ENCODE measurements around the gene FXYD3. TPM values are rescaled to one million over a fixed set of nuclear protein-coding genes. Genes with fewer than 3 reads are reported as not detected.
A peak's percentile ranks its signal among the peaks of the same experiment; 100 is the strongest.

Gene FXYD3
- total RNA-seq, 1 donor from 2014 or later: not detected

DNA sequence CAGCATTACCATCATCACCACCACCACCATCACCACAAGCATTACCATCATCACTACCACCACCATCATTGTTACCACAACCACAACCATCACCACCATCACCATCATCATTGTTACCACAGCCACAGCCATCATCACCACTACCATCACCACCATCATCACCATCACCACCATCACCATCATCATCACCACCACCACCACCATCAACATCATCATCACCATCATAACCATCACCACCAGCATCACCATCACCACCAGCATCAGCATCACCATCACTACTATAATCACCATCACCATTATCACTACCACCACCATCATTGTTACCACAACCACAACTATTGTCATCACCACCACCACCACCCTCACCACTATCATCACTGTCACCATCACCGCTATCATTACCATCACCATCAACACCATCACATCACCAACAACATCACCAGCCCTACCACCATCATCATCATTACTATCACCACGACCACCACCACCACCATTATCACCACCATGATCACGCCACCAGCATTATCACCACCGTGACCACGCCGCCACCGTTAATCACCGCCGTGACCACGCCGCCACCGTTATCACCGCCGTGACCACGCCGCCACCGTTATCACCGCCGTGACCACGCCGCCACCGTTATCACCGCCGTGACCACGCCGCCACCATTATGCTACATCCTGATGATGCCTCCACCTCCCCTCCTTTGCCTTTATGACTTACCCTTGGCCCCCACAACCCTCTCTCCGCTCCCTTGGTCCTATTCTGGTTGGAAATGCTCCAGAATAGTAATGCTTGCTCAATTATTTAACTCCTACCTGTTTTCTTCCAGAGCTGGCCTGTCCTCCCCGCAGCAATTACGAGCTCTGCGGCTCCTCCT lies 10.0 kb upstream of the FXYD3 start:
- no peak for DNase-seq (ENCODE audit: low read depth in 2 of 2)

DNA sequence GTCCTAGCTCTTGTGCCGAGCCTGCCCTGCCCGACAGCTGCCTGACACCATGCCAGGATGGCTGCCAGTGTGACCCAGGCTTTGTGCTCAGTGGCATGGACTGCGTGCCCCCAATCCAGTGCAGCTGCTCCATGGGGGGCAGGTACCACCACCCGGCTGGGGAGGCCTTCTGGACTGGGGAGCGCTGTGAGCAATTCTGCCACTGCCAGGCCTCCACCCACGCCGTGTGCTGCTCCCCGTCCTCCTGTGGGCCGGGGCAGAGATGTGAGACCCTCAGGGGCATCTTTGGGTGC lies 9.4 kb upstream of the FXYD3 start:
- DNase-seq (ENCODE audit: low read depth in 2 of 2): no peak

GRCh38 chr19:35106898-35107541 lies 8.6 kb upstream of the FXYD3 start:
- DNase-seq (ENCODE audit: low read depth in 2 of 2): no peak

DNA sequence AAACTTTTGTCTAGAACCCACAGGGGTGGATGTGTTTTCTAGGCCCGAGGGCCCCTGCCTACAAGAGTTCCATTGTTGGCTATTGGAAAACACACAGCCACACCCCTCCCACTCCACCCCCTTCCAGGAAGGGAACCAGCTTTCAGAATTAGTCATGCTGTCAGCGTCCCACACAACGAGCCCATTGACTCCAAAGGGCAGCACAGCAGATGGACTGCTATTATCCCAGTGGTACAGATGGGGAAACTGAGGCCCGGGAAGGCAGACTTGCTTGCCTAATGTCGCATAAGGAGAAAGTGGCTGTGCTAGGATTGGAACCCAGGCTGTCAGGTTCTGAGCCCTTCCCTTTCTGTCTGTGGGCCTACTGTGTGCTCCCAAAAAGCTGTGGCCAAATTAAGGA lies 8.1 kb upstream of the FXYD3 start:
- no peak for DNase-seq (ENCODE audit: low read depth in 2 of 2)

DNA sequence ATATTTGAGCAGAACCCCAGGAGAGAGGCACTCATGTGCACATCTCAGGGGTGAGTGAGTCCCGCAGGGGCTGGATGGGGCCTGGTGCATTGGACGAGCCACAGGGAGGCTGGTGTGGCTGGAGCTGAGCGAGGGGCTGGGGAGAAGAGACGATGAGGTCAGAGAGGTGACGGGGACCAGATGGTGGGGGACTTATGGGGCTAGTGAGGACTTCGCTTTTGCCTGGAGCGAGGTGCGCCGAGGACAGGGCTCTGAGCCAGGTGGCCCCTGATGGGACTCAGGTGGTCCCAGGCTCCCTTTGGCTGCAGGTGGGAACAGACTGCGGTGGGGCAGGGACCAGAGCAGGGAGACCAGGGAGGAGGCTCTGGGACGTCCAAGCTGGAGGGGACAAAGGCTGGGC lies 6.9 kb upstream of the FXYD3 start:
- no peak for DNase-seq (ENCODE audit: low read depth in 2 of 2)

GRCh38 chr19:35109395-35110112 lies 6.1 kb upstream of the FXYD3 start:
- no peak for DNase-seq (ENCODE audit: low read depth in 2 of 2)

DNA sequence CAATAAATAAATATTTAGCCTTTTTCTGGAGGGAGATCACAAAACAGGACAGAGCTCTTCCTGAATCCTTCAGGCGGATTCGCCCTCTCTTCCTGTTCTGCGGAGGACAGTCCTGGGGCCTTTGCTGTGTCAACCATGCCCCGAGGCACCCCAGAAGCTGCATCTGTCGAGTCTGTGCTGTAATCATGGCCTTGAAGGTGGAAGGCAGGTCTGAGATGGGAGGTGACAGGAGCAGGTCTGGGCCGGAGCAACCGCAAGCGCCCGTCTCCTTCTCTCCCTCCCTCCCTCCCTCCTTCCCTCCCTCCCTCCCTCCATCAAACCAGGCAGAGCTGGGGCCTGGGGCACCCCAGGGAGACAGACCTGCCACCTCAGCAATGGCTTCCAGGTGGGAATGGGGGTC lies 4.6 kb upstream of the FXYD3 start:
- no peak for DNase-seq (ENCODE audit: low read depth in 2 of 2)

DNA sequence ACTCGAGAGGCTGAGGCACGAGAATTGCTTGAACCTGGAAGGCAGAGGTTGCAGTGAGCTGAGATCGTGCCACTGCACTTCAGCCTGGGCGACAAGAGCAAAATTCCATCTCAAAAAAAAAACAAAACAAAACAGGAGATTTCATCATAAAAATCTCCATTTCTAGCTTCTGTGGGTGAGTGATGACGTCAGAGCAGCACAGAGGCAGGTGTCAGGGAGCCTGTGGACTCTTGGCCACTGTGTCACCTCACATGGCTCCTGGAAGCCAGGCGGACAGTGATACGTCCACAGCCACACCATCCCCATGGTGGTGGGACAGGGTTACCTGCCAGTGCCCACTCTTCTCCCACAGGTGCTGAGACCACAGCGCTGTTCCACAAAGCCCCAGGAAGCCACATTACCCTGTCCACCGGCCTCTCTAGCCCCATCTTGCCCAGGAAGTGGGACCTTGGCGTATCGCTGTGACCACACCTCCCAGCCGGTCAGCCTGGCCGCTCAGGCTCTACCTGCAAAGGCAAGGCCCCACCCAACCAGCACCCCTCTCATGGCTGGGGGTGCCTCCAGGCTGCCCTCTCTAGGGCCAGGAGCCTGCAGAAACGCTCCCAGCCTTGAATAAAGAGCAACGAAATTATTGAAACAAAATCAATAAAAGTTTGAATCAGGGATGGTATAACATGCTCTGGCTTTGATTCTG lies 2.5 kb upstream of the FXYD3 start:
- DNase-seq (ENCODE audit: low read depth in 2 of 2): no peak

- DNase-seq (ENCODE audit: low read depth in 2 of 2): peak in 1 of 2 donors; percentile 52
Observed at GRCh38 chr19:35114353-35115176, 1.1 kb upstream of the FXYD3 start.

DNA sequence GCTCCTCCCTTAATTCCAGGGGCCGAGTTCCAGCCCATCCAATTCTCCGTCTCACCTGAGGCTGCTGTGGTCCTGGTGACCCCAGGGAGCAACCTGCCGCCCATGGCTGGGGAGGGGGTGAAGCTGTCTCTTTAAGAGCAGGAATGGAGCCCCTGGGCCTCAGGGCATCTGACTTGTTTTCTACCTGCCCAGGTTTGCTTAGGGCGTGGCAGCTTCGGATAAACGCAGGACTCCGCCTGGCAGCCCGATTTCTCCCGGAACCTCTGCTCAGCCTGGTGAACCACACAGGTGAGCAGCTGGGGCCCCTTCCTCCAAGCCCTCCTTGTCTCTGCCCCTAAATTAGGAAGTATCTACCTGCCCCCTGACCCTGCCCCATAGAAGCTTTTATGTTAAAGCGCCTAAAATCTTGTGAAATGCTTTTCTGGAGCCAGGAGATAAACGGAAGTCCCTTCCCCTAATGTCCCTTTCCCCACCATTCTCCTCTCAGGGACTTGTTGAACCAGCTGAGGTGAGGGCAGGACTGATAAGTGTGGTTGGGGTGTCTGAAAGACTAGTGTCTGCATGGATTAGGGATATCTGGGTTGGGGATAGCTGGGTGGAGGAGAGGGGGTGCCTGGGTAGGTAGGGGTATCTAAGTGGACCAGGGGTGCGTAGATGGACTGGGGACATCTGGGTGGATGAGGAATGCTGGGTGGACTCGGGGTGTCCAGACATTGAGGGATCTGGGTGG lies 614 bp downstream of the FXYD3 start:
- no peak for DNase-seq (ENCODE audit: low read depth in 2 of 2)

- no peak for DNase-seq (ENCODE audit: low read depth in 2 of 2)
Observed at GRCh38 chr19:35117116-35117515, 1.5 kb downstream of the FXYD3 start.

DNA sequence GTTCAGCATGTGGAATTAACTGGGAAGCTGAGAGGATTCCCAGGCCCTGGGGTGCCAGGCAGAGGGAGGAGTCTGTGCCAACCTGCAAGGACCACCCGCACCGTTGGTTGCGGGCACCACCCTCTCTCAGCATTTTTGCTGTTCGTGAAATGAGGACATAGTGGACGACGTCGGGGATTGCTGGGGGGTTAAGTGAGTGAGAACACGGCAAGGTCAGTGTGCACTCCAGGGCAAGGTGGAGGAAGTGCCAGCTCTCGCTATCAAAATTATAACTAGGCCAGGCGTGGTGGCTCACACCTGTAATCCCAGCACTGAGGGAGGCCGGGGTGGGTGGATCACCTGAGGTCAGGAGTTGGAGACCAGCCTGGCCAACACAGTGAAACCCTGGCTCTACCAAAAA lies 2.2 kb downstream of the FXYD3 start:
- DNase-seq (ENCODE audit: low read depth in 2 of 2): no peak

GRCh38 chr19:35118268-35119020 lies 2.8 kb downstream of the FXYD3 start:
- DNase-seq (ENCODE audit: low read depth in 2 of 2): no peak

- DNase-seq (ENCODE audit: low read depth in 2 of 2): no peak
Observed at GRCh38 chr19:35119091-35119490, 3.5 kb downstream of the FXYD3 start.

DNA sequence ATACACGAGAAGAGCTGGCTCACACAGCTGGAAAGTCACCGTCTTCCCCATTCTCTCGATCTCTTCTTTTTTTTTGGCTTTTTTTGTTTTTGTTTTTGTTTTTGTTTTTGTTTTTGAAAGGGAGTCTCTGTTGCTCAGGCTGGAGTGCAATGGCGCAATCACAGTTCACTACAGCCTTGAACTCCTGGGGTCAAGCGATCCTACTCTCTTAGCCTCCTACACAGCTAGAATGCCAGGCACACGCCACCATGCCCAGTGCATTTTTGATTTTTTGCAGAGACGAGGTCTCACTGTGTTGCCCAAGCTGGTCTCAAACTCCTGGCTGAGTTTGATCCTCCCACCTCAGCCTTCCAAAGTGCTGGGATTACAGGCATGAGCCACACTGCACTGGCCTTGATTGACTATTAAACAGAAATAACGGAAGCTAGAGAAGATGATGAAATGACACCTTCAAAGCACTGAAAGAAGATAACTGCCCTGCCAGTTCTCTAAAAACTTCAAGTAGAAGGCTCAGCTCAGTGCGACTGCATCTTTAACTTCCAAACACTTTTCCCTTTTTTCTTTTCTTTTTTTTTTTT lies 4.0 kb downstream of the FXYD3 start:
- DNase-seq (ENCODE audit: low read depth in 2 of 2): no peak

DNA sequence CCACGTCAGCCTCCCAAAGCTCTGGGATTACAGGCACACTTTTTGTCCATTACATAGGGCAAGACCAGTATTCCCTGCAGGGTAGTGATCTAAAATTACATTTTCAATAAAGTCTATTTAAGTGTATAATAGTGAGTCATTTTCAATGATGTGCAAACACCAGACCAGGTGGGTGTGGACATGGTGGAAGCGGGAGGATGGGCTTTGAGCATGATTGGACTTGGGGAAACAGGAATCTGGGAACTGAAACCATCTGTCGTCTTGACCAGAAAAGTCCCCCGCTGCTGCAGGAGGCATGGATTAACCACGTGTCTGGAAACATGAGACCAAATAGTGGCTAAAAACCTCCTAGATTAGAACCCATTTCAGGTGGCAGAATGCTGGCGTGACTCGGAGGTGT lies 4.9 kb downstream of the FXYD3 start:
- no peak for DNase-seq (ENCODE audit: low read depth in 2 of 2)

DNA sequence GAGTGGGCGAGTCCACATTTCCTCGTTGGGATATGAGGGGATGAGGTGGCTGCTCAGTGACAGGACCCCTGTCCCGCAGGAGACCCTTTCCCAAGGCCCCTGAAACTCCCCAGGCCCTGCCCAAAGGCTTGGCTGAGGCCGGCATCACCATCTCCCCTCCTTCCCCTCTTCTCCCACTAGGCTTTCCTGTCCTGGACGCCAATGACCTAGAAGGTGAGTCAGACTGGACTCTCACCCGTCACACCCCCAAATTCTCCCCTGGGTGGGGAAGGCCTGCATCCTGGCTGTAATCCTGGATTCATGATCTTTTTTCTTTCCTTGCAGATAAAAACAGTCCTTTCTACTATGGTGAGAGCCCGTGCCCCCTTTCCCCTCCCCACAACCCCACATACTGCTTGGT lies 5.3 kb downstream of the FXYD3 start:
- DNase-seq (ENCODE audit: low read depth in 2 of 2): no peak

DNA sequence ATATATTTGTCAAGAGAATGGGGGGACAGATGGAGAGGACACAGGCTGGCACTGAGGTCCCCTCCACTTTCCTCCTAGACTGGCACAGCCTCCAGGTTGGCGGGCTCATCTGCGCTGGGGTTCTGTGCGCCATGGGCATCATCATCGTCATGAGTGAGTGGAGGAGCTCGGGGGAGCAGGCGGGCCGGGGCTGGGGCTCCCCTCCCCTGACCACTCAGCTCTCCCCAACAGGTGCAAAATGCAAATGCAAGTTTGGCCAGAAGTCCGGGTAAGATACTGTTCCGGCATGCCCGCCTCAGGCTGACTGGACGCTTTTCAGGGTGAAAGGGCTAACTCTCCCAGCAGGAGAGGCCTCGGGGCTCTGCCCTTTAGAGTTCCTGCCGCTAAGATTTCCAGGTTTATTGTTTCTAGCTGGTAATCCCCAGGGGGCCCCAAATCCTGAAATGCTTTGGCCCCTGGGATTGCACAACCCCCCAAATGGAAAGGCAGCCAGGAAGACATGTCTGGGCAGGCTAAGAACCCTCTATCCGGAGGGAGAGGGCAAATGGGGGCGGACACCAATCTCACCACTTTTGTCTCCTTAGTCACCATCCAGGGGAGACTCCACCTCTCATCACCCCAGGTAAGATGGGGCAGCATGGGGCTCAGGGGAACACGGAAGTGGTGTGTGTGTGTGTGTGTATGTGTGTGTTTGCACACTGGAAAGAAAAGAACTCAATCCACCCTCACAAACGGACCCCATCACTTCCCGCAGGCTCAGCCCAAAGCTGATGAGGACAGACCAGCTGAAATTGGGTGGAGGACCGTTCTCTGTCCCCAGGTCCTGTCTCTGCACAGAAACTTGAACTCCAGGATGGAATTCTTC lies 7.3 kb downstream of the FXYD3 start:
- no peak for DNase-seq (ENCODE audit: low read depth in 2 of 2)
